HCT116 (cell line): ENCODE results near the gene RFPL1. TPM values are rescaled to one million over a fixed set of nuclear protein-coding genes. Genes with fewer than 3 reads are reported as not detected.

ENCODE experiments used
- ATAC-seq: fragments of 200-7000 bp; cut with Tn5 transposase; 2 replicates; pipeline ENCODE4 v1.9.1; 2020; ENCODE audit warnings: mild to moderate bottlenecking, moderate library complexity
- BruUV-seq: library from RNA; stranded (reverse); fragments of 400-500 nt; replicated peaks from 2 replicates; lab custom pipeline; 2021; lab: Mats Ljungman, UMichigan
- CTCF ChIA-PET: fragments of 300-600 bp; sonication (Branson Sonifier 250); formaldehyde crosslinking; loops from one replicate; lab custom pipeline; 2021; ENCODE audit warnings: antibody characterized with exemption; lab: Charles Lee
- POLR2A ChIA-PET: fragments of 300-600, 350-600 bp; sonication (Branson Sonifier 250); formaldehyde crosslinking; loops from one replicate; lab custom pipeline; 2021; ENCODE audit warnings: antibody characterized with exemption; lab: Charles Lee
- RAD21 ChIA-PET, 2 experiments: fragments of 300-600 bp; sonication (Branson Sonifier 250); formaldehyde crosslinking; loops; one replicate each; lab custom pipeline; 2023; ENCODE audit warnings: low total read pairs in 2 of 2; ENCODE audit not compliant: uncharacterized antibody in 2 of 2, unreplicated experiment in 2 of 2, low non-redundant PET in 1 of 2; lab: Charles Lee
- DNase-seq: peaks from one replicate; pipeline ENCODE4 v3.0.0-alpha.2; 2010; ENCODE audit warnings: low read depth, low spot score
- H2AFZ ChIP-seq: fragments of 200-600 bp; shearing (Covaris generic), sonication (generic); 2 replicates; pipeline ENCODE4 v1.6.1; 2017; ENCODE audit warnings: low read depth, mixed run types, mixed read lengths, antibody characterized with exemption, low read length; ENCODE audit not compliant: poor library complexity, severe bottlenecking
- H3K27ac ChIP-seq: 2 replicates; pipeline ENCODE4 v1.5.1; 2012; ENCODE audit warnings: low read depth, low read length
- H3K27me3 ChIP-seq: fragments of 200-600 bp; sonication (generic); 2 replicates; pipeline ENCODE4 v1.6.1; 2016; ENCODE audit warnings: mixed run types, low read length, mixed read lengths; ENCODE audit not compliant: insufficient read depth
- H3K36me3 ChIP-seq, 2 experiments: fragments of 200-500 bp in 1 of 2; fragments of 200-600 bp in 1 of 2; sonication (Bioruptor generic) in 1 of 2; sonication (generic) in 1 of 2; 2 replicates each; pipeline versions ENCODE4 v1.5.1 to v1.6.1; 2014 to 2016; ENCODE audit warnings: low read length in 2 of 2, inconsistent platforms in 1 of 2, mixed read lengths in 1 of 2, mixed run types in 1 of 2; ENCODE audit not compliant: insufficient read depth in 2 of 2, control insufficient read depth in 1 of 2
- H3K4me1 ChIP-seq, 2 experiments: fragments of 200-600 bp in 1 of 2; sonication (generic) in 1 of 2; 2 replicates each; pipeline versions ENCODE4 v1.5.1 to v1.6.1; 2012 to 2017; ENCODE audit warnings: low read length in 2 of 2, inconsistent platforms in 1 of 2, mild to moderate bottlenecking in 1 of 2, mixed read lengths in 1 of 2, mixed run types in 1 of 2, moderate library complexity in 1 of 2; ENCODE audit not compliant: insufficient read depth in 2 of 2, control insufficient read depth in 1 of 2
- H3K4me2 ChIP-seq: fragments of 200-600 bp; sonication (generic); 2 replicates; pipeline ENCODE4 v1.6.1; 2017; ENCODE audit warnings: mixed run types, low read length, mixed read lengths
- H3K4me3 ChIP-seq, 2 experiments: fragments of 200-600 bp in 1 of 2; sonication (generic) in 1 of 2; replicated peaks in 1 of 2; 2 replicates each; pipeline ENCODE4 v1.5.1; 2011 to 2016; ENCODE audit warnings: low read length in 2 of 2, control low read depth in 1 of 2, low read depth in 1 of 2, mild to moderate bottlenecking in 1 of 2, mixed read lengths in 1 of 2, mixed run types in 1 of 2
- H3K79me2 ChIP-seq: fragments of 200-600 bp; sonication (generic); 2 replicates; pipeline ENCODE4 v1.6.1; 2017; ENCODE audit warnings: mild to moderate bottlenecking, mixed run types, low read length, moderate library complexity, mixed read lengths; ENCODE audit not compliant: insufficient read depth
- H3K9ac ChIP-seq: fragments of 200-600 bp; sonication (generic); 2 replicates; pipeline ENCODE4 v1.6.1; 2016; ENCODE audit warnings: low read length, mixed read lengths
- H3K9me2 ChIP-seq: fragments of 200-600 bp; sonication (generic), shearing (Covaris generic); 2 replicates; pipeline ENCODE4 v1.6.1; 2017; ENCODE audit warnings: mixed run types, mild to moderate bottlenecking, moderate library complexity; ENCODE audit not compliant: insufficient read depth
- H3K9me3 ChIP-seq, 2 experiments: fragments of 200-500 bp in 1 of 2; fragments of 200-600 bp in 1 of 2; sonication (Bioruptor generic) in 1 of 2; sonication (generic) in 1 of 2; 2 replicates each; pipeline ENCODE4 v1.6.1; 2014 to 2017; ENCODE audit warnings: low read length in 2 of 2, mixed read lengths in 2 of 2, inconsistent platforms in 1 of 2, low read depth in 1 of 2, mild to moderate bottlenecking in 1 of 2, mixed run types in 1 of 2, moderate library complexity in 1 of 2; ENCODE audit not compliant: control insufficient read depth in 1 of 2, insufficient read depth in 1 of 2
- H4K20me1 ChIP-seq: fragments of 200-600 bp; sonication (generic), shearing (Covaris generic); 2 replicates; pipeline ENCODE4 v1.6.1; 2017; ENCODE audit warnings: mixed run types, mild to moderate bottlenecking, moderate library complexity; ENCODE audit not compliant: insufficient read depth
- CEBPB ChIP-seq: IDR thresholded peaks from 2 replicates; pipeline ENCODE4 v1.6.1; 2012; ENCODE audit warnings: low read depth
- CTCF ChIP-seq, 3 experiments: fragments of 200-600 bp in 1 of 3; sonication (generic) in 1 of 3; IDR thresholded peaks in 2 of 3; conservative IDR thresholded peaks in 1 of 3; 2 replicates each; pipeline ENCODE4 v1.5.1; 2012 to 2017; ENCODE audit warnings: low read depth in 2 of 3, low read length in 2 of 3, antibody characterized with exemption in 1 of 3, borderline replicate concordance in 1 of 3, control low read depth in 1 of 3, mild to moderate bottlenecking in 1 of 3, mixed read lengths in 1 of 3, mixed run types in 1 of 3, moderate library complexity in 1 of 3; ENCODE audit not compliant: insufficient read depth in 1 of 3
- EGR1 ChIP-seq: IDR thresholded peaks from 2 replicates; pipeline ENCODE4 v1.6.1; 2012; ENCODE audit warnings: low read depth
- ELF1 ChIP-seq: IDR thresholded peaks from 2 replicates; pipeline ENCODE4 v1.6.1; 2012; ENCODE audit warnings: low read depth, borderline replicate concordance
- FOSL1 ChIP-seq: IDR thresholded peaks from 2 replicates; pipeline ENCODE4 v1.6.1; 2012; ENCODE audit warnings: low read depth
- POLR2AphosphoS5 ChIP-seq: IDR thresholded peaks from 2 replicates; pipeline ENCODE4 v1.6.1; 2011; ENCODE audit warnings: mild to moderate bottlenecking, low read depth, low read length, moderate library complexity
- RAD21 ChIP-seq: IDR thresholded peaks from 2 replicates; pipeline ENCODE4 v1.6.1; 2012; ENCODE audit warnings: low read depth, mild to moderate bottlenecking
- REST ChIP-seq: IDR thresholded peaks from 2 replicates; pipeline ENCODE4 v1.6.1; 2012; ENCODE audit warnings: low read depth
- SIN3A ChIP-seq: IDR thresholded peaks from 2 replicates; pipeline ENCODE4 v1.6.1; 2012; ENCODE audit warnings: low read depth
- SP1 ChIP-seq: IDR thresholded peaks from 2 replicates; pipeline ENCODE4 v1.6.1; 2012; ENCODE audit warnings: low read depth
- SRF ChIP-seq: IDR thresholded peaks from 2 replicates; pipeline ENCODE4 v1.6.1; 2012; ENCODE audit warnings: low read depth
- TCF7L2 ChIP-seq: IDR thresholded peaks from 2 replicates; pipeline ENCODE4 v1.7.0; 2011; ENCODE audit warnings: borderline replicate concordance, inconsistent platforms; ENCODE audit not compliant: insufficient read depth, insufficient read length; ENCODE audit errors: extremely low read depth
- ZNF274 ChIP-seq: fragments of 200-500 bp; sonication (Bioruptor generic); IDR thresholded peaks from 2 replicates; pipeline ENCODE4 v1.6.1; 2014; ENCODE audit warnings: mild to moderate bottlenecking, low read depth, low read length, inconsistent platforms
- intact Hi-C: fragments of 100-400 bp; cut with micrococcal nuclease; formaldehyde crosslinking; loops from 2 replicates; pipeline ENCODE4 v1.10.0; 2022
- total RNA-seq: library from RNA; stranded (reverse); gene quantifications from one replicate; pipeline ENCODE4 v1.2.1, GENCODE V29; 2021; ENCODE audit not compliant: unreplicated experiment
- TF ChIP-seq, protein P1 (sequence below): IDR thresholded peaks from 2 replicates; pipeline ENCODE4 v1.6.1; 2012

Gene RFPL1
- total RNA-seq, 1 experiment from 2014 or later = not detected

DNA sequence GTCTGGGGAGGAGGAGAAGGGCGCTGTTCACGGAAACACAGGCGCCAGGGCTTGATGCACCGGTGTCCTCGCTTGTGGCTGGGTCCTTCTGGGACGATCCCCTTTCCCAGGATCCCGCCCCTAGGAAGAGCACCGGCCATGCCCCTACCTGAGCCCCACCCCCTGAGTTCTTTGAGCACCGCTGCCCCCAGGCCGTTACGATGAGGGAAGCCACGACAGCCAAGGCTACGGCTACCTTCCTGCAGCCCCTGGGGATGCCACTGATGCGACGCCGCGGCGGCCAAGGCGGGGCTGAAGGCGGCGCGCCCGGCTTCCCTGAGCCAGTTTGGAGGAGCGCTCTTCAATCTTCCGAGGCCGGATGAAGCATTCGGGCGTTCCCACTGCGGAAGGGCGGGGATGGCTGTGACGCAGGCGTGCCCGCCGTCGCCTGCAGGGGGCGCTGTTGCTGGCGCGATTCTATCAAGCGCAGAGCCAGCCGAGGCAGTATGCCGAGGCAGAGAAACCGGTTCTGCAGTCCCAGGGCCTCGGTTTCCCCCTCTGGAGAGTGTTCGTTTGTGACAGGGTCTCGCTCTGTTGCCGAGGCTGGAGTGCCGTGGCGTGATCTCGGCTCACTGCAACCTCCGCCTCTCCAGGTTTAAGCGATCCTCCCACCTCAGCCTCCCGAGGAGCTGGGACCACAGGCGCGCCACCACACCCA is 31.9 kb downstream of the RFPL1 start:
- intact Hi-C loops = no loop called here
- peak overlapping the region; percentile 97 for H3K4me2 ChIP-seq
- DNase-seq = peak; percentile 62
- H3K9me2 ChIP-seq = no peaks in the 10 kb centered on the region
- RAD21 ChIA-PET = no interaction called here
- no peak for TF ChIP-seq SRF
- TF ChIP-seq REST = no peak
- no peak for TF ChIP-seq SP1
- no peak for TF ChIP-seq EGR1
- TF ChIP-seq, protein P1, sequence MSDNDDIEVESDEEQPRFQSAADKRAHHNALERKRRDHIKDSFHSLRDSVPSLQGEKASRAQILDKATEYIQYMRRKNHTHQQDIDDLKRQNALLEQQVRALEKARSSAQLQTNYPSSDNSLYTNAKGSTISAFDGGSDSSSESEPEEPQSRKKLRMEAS = peak; percentile 46; the same call in 1 of the 2 replicates
- 0 out of 2 replicates have a peak, but pooled peaks have one; percentile 24 for TF ChIP-seq POLR2AphosphoS5
- TF ChIP-seq SIN3A = 0 out of 2 replicates have a peak, but pooled peaks have one; percentile 20
- TF ChIP-seq CEBPB = no peak
- peak; percentile 60 to 97 (median 96); a peak in 5 of 6 replicates for TF ChIP-seq CTCF (IDR thresholded peaks at IDR 0.05 in 2 of 3, conservative IDR thresholded peaks at IDR 0.05 in 1 of 3; ENCODE audit: borderline replicate concordance in 1 of 3, insufficient read depth in 1 of 3, low read depth in 2 of 3, low read length in 2 of 3)
- peak; percentile 60 for TF ChIP-seq RAD21
- TF ChIP-seq ELF1 = peak; percentile 46; the same call in 1 of the 2 replicates
- TF ChIP-seq FOSL1 = no peak
- TF ChIP-seq ZNF274 = no peak
- peak; percentile 41 for TF ChIP-seq TCF7L2
- TF ChIP-seq, all 23 proteins: peak for 7
- ATAC-seq = peak; percentile 94
- no TSS peak for BruUV-seq
- Histone ChIP-seq H3K9ac (peak overlapping the region; percentile 55), H3K27ac (peak overlapping the region; percentile 28; the same call in 1 of the 2 replicates), H3K36me3 (no peaks in the 10 kb centered on the region), H3K9me3 (no peaks in the 10 kb centered on the region), H4K20me1 (no peaks in the 10 kb centered on the region), H3K4me3 (peak overlapping the region; percentile 45 to 62), H3K27me3 (no peaks in the 10 kb centered on the region), H2AFZ (peak overlapping the region; percentile 72), H3K79me2 (no peaks in the 10 kb centered on the region), H3K4me1 (peaks cover 12 to 25% of the 10 kb centered on the region in 2 experiments)
- ChIA-PET POLR2A (no interaction called here), CTCF (interaction anchor here (0.8 to 1.8 kb wide), 6 partner anchors 10 to 27 kb away, joined by 3 to 14 read pairs (median 4); no protein-coding TSS in a partner anchor)
